Trophoblast cell (in vitro differentiated cells and primary cell): ENCODE results near the gene CCND3.
A peak's percentile ranks its signal among the peaks of the same experiment; 100 is the strongest.

ENCODE experiments used
- DNase-seq, 2 donors: peaks; one replicate each; pipeline ENCODE4 v3.0.0-alpha.2; 2016
- H2AFZ ChIP-seq: 2 replicates; pipeline ENCODE4 v1.6.1; 2013; ENCODE audit warnings: low read length, moderate library complexity, mild to moderate bottlenecking; ENCODE audit not compliant: insufficient read depth, poor library complexity
- H2AK5ac ChIP-seq: 2 replicates; pipeline ENCODE4 v1.6.1; 2013; ENCODE audit warnings: mild to moderate bottlenecking, low read length
- H2BK120ac ChIP-seq: 2 replicates; pipeline ENCODE4 v1.6.1; 2013; ENCODE audit warnings: low read length, mild to moderate bottlenecking, moderate library complexity; ENCODE audit not compliant: insufficient read depth, poor library complexity
- H2BK12ac ChIP-seq: 2 replicates; pipeline ENCODE4 v1.6.1; 2013; ENCODE audit warnings: mild to moderate bottlenecking, low read length, moderate library complexity
- H2BK5ac ChIP-seq: 2 replicates; pipeline ENCODE4 v1.6.1; 2013; ENCODE audit warnings: low read length, low read depth, moderate library complexity, mild to moderate bottlenecking; ENCODE audit not compliant: poor library complexity
- H3K14ac ChIP-seq: 2 replicates; pipeline ENCODE4 v1.6.1; 2013; ENCODE audit warnings: mild to moderate bottlenecking, low read length
- H3K18ac ChIP-seq: 2 replicates; pipeline ENCODE4 v1.6.1; 2013; ENCODE audit warnings: mild to moderate bottlenecking, low read length
- H3K23ac ChIP-seq: 2 replicates; pipeline ENCODE4 v1.6.1; 2013; ENCODE audit warnings: low read length
- H3K27ac ChIP-seq: 2 replicates; pipeline ENCODE4 v1.5.1; 2013; ENCODE audit warnings: low read depth, mild to moderate bottlenecking, inconsistent platforms, low read length, moderate library complexity
- H3K27me3 ChIP-seq: 2 replicates; pipeline ENCODE4 v1.6.1; 2013; ENCODE audit warnings: inconsistent platforms, mild to moderate bottlenecking, low read length, moderate library complexity; ENCODE audit not compliant: insufficient read depth
- H3K36me3 ChIP-seq, 2 experiments: 1 replicate in 1 of 2; 2 replicates in 1 of 2; pipeline ENCODE4 v1.6.1; 2013; ENCODE audit warnings: low read length in 2 of 2, mild to moderate bottlenecking in 2 of 2, moderate library complexity in 1 of 2; ENCODE audit not compliant: insufficient read depth in 2 of 2, control insufficient read depth in 1 of 2
- H3K4ac ChIP-seq: 2 replicates; pipeline ENCODE4 v1.6.1; 2013; ENCODE audit warnings: low read depth, mild to moderate bottlenecking, low read length, moderate library complexity
- H3K4me1 ChIP-seq, 2 experiments: 1 replicate in 1 of 2; 2 replicates in 1 of 2; pipeline ENCODE4 v1.6.1; 2013; ENCODE audit warnings: low read length in 2 of 2, mild to moderate bottlenecking in 2 of 2, moderate library complexity in 1 of 2; ENCODE audit not compliant: insufficient read depth in 2 of 2, control insufficient read depth in 1 of 2
- H3K4me2 ChIP-seq: 2 replicates; pipeline ENCODE4 v1.6.1; 2013; ENCODE audit warnings: inconsistent platforms, mild to moderate bottlenecking, low read length, moderate library complexity
- H3K4me3 ChIP-seq: 2 replicates; pipeline ENCODE4 v1.5.1; 2013; ENCODE audit warnings: mild to moderate bottlenecking, low read depth, low read length, inconsistent platforms
- H3K79me1 ChIP-seq: one replicate; pipeline ENCODE4 v1.6.1; 2013; ENCODE audit warnings: low read length
- H3K79me2 ChIP-seq: 2 replicates; pipeline ENCODE4 v1.6.1; 2013; ENCODE audit warnings: low read length, mild to moderate bottlenecking; ENCODE audit not compliant: control insufficient read depth, insufficient read depth, poor library complexity
- H3K9ac ChIP-seq: 2 replicates; pipeline ENCODE4 v1.6.1; 2013; ENCODE audit warnings: mild to moderate bottlenecking, low read length
- H3K9me3 ChIP-seq: 2 replicates; pipeline ENCODE4 v1.6.1; 2013; ENCODE audit warnings: low read depth, mild to moderate bottlenecking, control low read depth, inconsistent platforms, low read length; ENCODE audit not compliant: insufficient read depth
- H4K12ac ChIP-seq: 2 replicates; pipeline ENCODE4 v1.6.1; 2013; ENCODE audit warnings: low read depth, mild to moderate bottlenecking, low read length, moderate library complexity
- H4K8ac ChIP-seq: 2 replicates; pipeline ENCODE4 v1.6.1; 2013; ENCODE audit warnings: low read depth, mild to moderate bottlenecking, low read length, moderate library complexity
- H4K91ac ChIP-seq: one replicate; pipeline ENCODE4 v1.6.1; 2013; ENCODE audit warnings: low read depth, mild to moderate bottlenecking, low read length, moderate library complexity
- WGBS: extraction: QIAGEN DNeasy Blood & Tissue Kit; methylation state at CpG from one replicate; pipeline ENCODE4 v1.1.7; 2013; ENCODE audit warnings: missing lambda C conversion rate; ENCODE audit not compliant: insufficient read length, insufficient coverage; ENCODE audit errors: extremely low coverage; 5-methylcytosine and 5-hydroxymethylcytosine counted together

Gene CCND3

DNA sequence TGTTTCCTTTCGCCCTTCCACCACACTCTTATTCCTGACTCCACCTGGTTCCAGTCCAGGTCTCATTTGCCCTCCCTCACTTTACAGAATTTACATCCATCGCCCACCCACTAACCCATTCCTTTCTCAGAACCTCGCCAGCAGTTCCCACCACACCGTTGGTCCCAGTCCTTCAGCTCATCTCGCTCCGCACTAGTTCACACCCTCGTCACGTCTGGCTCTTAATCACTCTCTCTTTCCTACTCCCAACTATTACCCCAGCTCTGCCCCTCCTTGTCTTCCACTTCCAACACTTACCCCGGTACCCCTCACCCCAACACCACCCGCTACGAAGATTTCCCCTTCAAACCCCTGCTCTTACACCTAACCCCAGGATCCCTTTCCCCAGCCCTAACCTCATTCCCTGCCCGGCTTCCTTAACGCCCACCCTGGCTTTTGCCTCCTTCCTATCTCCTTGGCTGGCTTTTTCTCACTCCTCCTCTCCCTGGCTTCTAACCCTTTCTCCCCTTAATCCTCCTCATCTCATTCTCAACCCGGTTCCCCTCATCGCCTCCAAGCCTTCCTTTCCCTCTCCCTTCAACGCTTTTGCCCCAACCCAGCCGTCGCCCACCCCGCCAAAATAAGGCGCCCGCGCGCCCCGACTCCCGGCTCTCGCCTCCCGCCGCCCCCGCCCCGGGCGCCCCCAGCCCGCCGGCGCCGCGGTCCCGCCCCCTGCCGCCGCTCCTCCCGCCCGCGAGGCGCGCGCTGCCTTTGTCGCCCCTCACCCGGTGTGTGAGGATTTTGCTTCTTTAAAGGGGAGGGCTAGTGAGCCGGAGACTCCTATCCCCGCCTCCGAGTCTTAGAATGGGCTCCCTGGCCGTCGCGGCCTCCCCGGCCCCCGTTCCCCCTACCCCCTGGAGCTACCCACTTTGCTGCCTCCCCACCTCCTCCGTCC is 47.0 kb downstream of the CCND3 start:
- peak overlapping the region; percentile 87 for H3K4me2 ChIP-seq
- no peak overlapping the region for H3K23ac ChIP-seq
- H3K79me1 ChIP-seq = peaks cover 5% of the 10 kb centered on the region
- DNase-seq = peak in 1 of 2 donors; percentile 3
- peak overlapping the region; percentile 45 for H4K91ac ChIP-seq
- peaks cover 0 to 1% of the 10 kb centered on the region in 2 experiments for H3K36me3 ChIP-seq
- H3K27me3 ChIP-seq = no peaks in the 10 kb centered on the region
- no peak overlapping the region for H2BK12ac ChIP-seq
- H2AFZ ChIP-seq = peak overlapping the region; percentile 37
- H3K4ac ChIP-seq = peak overlapping the region; percentile 6
- peak overlapping the region; percentile 9 for H4K12ac ChIP-seq
- no peak overlapping the region for H3K18ac ChIP-seq
- H2BK5ac ChIP-seq = no peak overlapping the region
- peak overlapping the region; percentile 5 for H3K14ac ChIP-seq
- H3K4me3 ChIP-seq = peak overlapping the region; percentile 89
- peak overlapping the region; percentile 6 for H3K9ac ChIP-seq
- no peaks in the 10 kb centered on the region for H3K79me2 ChIP-seq
- peaks cover 0 to 7% of the 10 kb centered on the region in 2 experiments for H3K4me1 ChIP-seq
- H4K8ac ChIP-seq = peak overlapping the region; percentile 1
- no CpG with 5 or more reads among the region's 56 CpGs for WGBS
- H3K9me3 ChIP-seq = no peaks in the 10 kb centered on the region
- no peak overlapping the region for H2AK5ac ChIP-seq
- H2BK120ac ChIP-seq = peak overlapping the region; percentile 20
- H3K27ac ChIP-seq = no peak overlapping the region

DNA sequence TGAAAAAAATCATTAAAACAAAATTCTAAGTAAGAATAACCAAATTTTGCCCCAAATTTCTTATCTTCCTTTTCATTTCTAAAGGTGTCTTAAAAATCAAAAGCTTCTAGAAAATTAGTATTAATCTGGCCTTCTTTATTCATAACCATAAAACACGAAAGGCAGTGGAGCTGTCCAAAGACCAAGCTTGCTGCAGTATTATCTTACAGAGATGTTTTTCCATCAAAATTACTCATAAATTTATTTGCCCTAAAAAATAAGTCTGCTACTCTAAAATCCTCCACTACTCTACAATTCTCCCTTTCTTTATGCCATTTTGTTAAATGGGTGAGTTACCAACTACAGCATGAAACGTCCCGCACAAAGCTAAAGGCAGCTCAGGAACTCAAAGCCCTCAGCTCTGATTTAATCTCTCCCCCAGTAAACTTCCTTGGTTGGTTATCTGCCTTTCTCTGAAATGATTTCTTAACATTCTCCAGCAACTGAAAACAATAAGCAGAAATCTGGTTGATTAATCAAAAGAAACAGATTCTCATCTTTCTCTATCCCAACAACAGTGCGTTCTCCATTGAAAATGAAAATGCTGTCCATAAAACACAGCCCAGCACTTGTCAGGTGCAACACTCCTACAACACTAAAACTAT is 48.6 kb downstream of the CCND3 start:
- Histone ChIP-seq H3K36me3 (peaks cover 0 to 1% of the 10 kb centered on the region in 2 experiments), H3K4me3 (no peak overlapping the region), H3K9me3 (no peaks in the 10 kb centered on the region), H2AK5ac (no peak overlapping the region), H4K91ac (no peak overlapping the region), H3K79me2 (no peaks in the 10 kb centered on the region), H3K27ac (no peak overlapping the region), H3K4me2 (no peak overlapping the region), H2BK12ac (no peak overlapping the region), H3K79me1 (peaks cover 5% of the 10 kb centered on the region), H3K18ac (no peak overlapping the region), H2BK5ac (no peak overlapping the region), H3K14ac (no peak overlapping the region), H3K4ac (no peak overlapping the region), H3K9ac (no peak overlapping the region), H3K27me3 (no peaks in the 10 kb centered on the region), H3K4me1 (peaks cover 0 to 7% of the 10 kb centered on the region in 2 experiments), H2BK120ac (no peak overlapping the region), H4K12ac (no peak overlapping the region), H3K23ac (no peak overlapping the region), H2AFZ (no peak overlapping the region), H4K8ac (no peak overlapping the region)
- no CpG with 5 or more reads among the region's 4 CpGs for WGBS
- peak; percentile 28 to 72 for DNase-seq

DNA sequence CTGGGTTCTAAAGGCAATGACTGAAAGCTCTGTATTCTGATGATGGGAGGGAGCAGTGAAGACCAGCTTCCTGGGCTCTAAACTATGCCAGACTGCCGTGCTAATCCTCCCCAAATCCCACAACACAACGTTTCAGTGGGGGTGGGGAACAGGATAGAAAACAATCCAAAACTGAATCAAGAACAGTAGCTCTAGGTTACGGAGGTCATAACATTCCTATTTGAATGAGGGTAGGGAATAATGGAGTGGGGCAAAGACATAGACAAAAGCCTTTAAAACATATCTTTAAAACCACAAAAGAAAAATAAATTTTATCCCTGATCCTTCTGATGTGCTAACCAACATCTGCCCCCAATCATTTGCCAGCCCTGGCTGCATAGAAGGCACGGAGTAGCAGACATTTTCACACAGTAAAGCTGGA is 54.3 kb downstream of the CCND3 start:
- Histone ChIP-seq H2BK120ac (no peak overlapping the region), H2BK5ac (no peak overlapping the region), H3K79me2 (no peaks in the 10 kb centered on the region), H3K4ac (no peak overlapping the region), H3K18ac (no peak overlapping the region), H3K27me3 (no peaks in the 10 kb centered on the region), H3K36me3 (peaks cover 0 to 3% of the 10 kb centered on the region in 2 experiments), H3K4me3 (no peak overlapping the region), H3K9me3 (no peaks in the 10 kb centered on the region), H4K8ac (no peak overlapping the region), H3K4me2 (no peak overlapping the region), H2BK12ac (no peak overlapping the region), H4K91ac (no peak overlapping the region), H2AK5ac (no peak overlapping the region), H4K12ac (no peak overlapping the region), H3K23ac (no peak overlapping the region), H3K14ac (no peak overlapping the region), H3K9ac (no peak overlapping the region), H3K79me1 (no peaks in the 10 kb centered on the region), H3K27ac (no peak overlapping the region), H2AFZ (no peak overlapping the region), H3K4me1 (no peaks in the 10 kb centered on the region)
- WGBS = no CpG with 5 or more reads among the region's 4 CpGs
- no peak for DNase-seq

DNA sequence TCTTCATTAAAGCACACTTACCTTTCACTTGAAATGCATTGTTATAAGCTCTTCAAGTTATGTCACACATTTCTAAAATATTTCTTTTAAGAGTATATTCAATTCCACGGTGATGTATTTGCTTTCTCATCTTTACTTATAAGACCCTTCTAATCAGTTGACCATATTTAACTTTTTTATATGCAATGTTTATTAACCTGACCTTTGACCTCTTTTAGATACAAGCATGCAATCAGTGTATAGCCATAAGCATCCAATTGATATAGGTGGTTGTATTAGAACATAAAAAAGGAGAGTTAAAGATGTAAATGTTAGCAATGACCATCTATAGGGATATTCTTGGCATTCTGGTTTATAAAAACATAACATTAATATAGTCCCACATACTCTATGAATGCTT is 55.7 kb downstream of the CCND3 start:
- Histone ChIP-seq H2BK12ac (no peak overlapping the region), H3K27me3 (no peaks in the 10 kb centered on the region), H3K23ac (no peak overlapping the region), H2AFZ (no peak overlapping the region), H2BK5ac (no peak overlapping the region), H4K91ac (no peak overlapping the region), H3K9me3 (no peaks in the 10 kb centered on the region), H3K36me3 (peaks cover 0 to 3% of the 10 kb centered on the region in 2 experiments), H3K9ac (no peak overlapping the region), H2BK120ac (no peak overlapping the region), H3K18ac (no peak overlapping the region), H3K4me3 (no peak overlapping the region), H3K79me1 (no peaks in the 10 kb centered on the region), H4K8ac (no peak overlapping the region), H3K4me1 (no peaks in the 10 kb centered on the region), H4K12ac (no peak overlapping the region), H3K4me2 (no peak overlapping the region), H3K27ac (no peak overlapping the region), H3K4ac (no peak overlapping the region), H2AK5ac (no peak overlapping the region), H3K14ac (no peak overlapping the region), H3K79me2 (no peaks in the 10 kb centered on the region)
- no CpG with 5 or more reads among the region's 1 CpG for WGBS
- DNase-seq = no peak
